Fibroblast of skin of left biceps (primary cell): ENCODE results near the gene ITPRIPL2.
A peak's percentile ranks its signal among the peaks of the same experiment; 100 is the strongest.

Experiments
- DNase-seq, 2 experiments: peaks; one replicate each; pipeline ENCODE4 v3.0.0-alpha.2; 2013; ENCODE audit warnings: low read depth in 2 of 2

The ITPRIPL2 gene

DNA sequence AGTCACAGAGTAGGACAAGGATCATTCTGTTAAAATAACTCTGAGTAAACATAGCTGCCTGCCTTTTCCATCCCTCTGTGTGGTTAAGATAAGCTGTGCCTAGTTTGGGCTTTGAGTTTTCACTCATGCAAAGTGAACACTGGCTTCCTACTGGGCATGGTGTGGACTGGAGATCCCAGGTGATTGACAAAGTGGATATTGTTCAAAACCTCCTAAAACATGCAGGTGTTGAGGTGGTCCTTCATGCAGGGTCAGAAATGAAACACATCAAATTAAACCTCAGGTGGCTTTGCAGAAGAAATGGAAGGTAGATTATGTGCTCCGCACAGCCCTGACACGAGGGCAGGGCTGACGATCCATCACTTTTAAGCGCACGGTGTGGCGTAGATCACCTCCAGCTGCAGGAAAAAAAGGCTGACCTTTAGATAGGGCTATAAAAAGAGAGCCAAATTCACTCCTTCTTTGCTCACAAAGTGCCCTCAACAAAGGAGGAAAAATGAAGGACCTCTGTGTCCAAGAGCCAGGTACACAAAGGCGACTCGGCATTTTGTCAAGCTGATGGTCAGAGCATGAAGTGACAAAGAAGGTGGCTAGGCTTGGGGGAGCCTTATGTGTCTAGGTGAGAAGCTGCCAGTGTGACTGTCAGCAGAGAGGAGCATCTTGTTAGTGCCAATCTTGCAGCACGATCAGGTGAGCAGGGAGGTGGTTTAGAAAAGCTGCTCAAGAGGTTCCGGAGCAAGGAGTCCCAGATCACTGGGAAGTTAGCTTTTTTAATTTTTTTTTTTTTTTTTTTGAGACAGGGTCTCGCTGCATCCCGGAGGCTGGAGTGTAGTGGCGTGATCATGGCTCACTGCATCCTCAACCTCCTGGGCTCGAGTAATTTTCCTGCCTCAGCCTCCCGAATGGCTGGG is 19.9 kb upstream of the ITPRIPL2 start:
- DNase-seq, result no peak

DNA sequence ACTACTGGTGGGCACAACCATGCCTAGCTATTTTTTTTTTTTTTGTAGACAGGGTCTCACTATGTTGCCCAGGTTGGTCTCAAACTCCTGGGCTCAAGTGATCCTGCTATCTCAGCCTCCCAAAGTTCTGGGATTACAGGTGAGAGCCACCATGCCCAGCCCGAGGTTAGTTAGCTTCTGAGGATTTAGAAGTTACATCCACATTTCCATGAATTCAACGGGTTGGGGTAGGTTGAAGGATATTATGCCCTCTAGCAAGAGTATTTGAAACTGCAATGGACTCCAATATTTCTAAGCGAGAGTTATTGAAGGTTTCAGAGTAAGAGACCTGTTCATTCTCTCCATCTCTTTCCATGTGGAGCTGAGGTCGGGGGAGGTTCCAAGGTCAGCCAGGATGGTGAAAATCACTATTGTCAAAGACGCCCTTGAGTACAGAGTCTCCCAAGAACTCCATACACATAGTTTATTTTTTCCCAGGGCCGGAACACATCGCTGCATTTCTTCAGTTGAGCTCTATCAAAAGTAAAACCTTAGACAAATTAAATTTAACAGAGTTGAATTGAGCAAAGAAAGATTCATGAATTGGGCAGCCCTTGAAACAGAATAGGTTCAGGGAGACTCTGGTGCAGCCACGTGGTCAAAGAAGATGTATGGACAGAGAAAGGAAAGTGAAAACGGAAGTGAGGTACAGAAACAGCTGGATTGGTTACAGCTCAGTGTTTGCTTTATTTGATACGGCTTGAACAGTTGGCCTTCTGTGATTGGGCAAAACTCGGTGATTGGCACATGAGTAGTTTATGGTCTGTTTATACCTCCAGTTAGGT is 19.0 kb upstream of the ITPRIPL2 start:
- no peak for DNase-seq

DNA sequence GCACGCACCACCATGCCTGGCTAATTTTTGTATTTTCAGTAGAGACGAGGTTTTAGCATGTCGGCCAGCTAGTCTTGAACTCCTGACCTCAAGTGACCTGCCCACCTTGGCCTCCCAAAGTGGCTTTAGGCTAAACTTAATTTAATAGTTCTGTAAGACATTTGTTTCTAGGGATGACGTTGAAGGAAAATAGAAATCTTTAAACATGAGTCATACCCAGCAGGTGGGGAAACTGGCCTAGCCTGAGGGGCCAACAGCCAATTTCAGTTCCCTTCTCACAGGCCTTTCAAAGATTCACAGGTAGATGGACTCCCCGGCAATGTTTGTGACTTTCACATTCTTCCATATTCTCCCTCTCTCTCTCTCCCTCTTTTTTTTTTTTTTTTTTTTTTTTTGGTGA is 18.1 kb upstream of the ITPRIPL2 start:
- DNase-seq, result no peak

DNA sequence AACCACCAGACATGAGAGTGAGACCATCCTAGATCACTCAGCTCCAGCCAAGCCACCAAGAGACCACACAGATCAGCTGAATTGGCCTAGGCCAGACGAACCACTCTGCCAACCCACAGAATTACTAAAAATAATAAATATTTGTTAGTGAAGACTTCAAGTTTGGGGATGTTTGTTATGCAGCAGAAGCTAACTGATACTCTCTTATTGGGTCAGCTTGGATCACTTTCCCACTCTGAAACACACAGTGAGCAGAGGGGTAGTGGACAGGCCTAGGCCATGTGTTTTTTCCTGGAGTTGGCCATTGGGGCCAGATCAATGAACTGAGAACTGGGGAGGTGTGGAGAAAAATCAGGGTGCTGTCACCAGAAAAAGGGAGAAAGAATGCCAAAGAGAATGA is 15.6 kb upstream of the ITPRIPL2 start:
- DNase-seq, result no peak

DNA sequence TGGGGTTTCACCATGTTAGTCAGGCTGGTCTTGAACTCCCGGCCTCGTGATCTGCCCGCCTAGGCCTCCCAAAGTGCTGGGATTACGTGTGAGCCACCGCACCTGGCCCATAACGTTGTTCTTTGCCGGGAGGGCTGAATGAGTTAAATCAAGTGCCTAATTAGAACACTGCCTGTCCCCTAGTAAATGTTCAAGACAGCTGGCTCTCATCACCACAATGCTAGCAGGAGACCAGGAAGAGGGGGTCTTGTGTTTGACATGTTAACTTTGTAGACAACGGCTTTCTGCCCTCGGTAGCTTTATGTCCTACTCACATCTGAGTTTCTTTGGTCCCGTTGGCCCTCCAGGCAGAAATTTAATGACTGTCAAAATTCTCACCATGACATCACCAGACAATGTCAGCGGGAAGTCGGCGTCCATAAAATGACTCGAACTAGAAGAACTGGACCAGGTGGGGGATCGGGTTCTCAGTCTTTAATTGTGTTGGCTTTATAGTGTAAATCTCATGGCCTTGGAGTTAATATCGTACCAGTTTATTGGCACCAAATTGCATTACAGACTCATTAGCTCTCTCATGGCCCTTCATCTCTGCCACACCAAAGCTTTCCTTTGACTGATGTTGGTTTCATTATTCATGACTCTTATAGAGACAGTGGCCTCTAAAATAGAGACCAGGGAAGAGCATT is 11.4 kb upstream of the ITPRIPL2 start:
- no peak for DNase-seq

DNA sequence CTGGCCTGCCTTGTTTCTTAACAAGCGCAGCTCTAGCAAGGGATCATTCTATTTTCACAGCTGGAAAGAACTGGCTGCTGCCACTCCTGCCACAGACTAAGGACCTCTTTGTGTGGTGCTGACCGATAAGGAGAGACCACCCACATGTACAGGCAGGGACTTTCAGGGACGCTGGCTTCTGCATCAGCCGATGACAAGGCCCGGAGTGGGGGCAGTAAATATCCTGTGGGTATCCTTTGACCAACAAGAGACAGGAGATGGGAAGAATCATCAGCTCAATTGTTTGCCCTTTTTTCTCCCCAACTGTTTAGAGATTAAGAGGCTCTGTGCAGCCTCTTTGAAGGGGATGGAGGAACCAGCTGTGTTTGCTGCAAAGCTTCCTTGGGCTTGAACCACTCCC is 9.2 kb upstream of the ITPRIPL2 start:
- no peak for DNase-seq

DNA sequence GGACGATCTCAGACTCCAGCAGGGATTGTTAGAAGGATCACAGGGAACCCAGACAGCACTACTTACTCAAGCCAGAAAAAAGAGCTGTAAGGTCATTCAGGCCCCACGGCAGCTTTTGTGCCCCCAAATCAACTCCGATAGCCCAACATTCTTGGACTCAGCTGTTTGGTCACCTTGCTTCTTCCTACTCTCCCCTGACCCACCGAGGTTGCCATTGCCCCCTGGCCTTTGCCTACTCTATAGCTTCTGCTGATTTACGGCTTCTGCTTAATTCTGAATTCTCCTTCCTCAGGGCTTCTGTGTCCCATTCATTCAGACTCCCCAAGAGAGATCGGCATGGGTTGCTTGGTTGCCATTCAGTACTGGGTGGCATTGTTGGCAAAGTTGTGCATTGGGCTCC is 8.6 kb upstream of the ITPRIPL2 start:
- no peak for DNase-seq

DNA sequence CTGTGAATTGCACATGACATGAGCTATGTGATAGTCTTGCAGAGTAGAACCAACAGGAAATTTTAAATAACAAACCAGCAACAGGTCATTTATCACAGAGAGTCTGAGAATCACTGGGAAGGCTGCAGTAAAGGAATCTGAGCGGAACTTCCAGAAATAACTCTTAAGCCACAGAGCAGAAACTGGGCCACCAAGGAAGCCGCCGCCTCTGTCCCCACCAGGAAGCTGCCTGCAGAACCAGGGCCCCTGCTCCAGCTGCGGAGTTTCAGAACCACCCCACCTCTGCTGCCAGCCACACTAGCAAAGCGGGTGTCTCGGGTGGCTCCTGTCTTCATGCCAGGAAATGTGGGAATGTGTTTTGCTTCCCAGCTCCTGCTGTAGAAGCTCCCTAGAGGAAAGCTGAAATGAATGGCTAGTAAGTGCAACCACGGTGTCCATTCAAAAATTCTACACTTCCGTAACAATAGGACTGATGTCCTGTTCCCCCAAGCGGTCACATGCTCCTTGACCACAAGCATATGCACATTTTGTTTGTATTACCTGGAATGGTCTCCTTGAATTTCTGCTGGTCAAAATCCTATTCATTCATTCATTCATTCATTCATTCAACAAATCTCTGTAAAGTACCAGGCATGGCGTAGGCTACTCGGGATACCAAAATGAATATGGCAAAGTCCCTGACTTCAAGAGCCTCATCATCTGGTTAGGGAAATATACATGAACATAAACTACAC is 7.7 kb upstream of the ITPRIPL2 start:
- DNase-seq, result no peak

DNA sequence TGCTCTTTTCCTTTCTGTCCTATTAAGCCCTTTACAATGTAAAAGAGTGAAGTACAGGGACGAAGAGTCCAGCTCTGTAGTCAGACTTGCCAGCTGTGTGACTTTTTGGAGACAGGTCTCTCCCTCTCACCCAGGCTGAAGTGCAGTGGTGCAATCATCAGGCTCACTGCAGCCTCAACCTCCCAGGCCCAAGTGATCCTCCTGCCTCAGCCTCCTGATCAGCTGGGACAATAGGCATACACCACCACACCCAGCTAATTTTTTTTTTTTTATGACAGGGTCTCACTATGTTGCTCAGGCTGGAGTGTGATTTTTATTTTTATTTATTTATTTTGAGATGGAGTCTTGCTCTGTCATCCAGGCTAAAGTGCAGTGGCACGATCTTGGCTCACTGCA is 7.1 kb upstream of the ITPRIPL2 start:
- DNase-seq, result no peak

DNA sequence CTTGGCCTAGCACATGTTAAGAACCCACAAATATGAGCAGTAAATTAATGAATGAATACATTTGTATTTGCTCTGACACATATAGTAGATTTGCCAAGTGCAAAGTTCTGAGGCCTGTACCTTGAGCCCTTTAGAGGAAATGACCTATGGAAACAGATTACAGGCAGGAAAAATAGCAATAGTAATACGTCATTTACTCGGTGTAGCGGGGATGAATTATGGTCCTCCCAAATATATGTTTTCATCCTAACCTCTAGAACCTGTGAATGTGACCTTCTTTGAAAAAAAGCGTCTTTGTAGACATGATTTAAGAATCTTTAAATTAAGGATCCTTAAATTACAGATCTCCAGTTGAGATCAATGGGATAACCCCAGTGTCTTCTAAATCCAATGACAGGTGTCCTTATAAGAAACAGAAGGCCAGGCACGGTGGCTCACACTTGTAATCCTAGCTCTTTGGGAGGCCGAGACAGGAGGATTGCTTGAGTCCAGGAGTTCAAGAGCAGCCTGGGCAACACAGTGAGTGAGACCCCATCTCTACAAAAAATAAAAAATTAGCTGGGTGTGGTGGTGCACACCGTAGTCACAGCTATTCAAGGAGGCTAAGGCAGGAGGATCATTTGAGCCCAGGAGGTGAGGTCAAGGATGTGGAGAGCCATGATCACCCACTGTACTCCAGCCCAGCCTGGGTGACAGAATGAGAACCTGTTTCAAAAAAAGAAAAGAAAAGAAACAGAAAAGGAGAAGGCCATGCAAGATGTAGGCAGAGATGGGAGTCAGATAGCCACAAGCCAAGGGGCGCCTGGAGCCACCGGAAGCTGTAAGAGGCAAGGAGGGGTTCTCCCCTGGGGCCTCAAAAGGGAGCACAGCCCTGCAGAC is 5.1 kb upstream of the ITPRIPL2 start:
- no peak for DNase-seq

DNA sequence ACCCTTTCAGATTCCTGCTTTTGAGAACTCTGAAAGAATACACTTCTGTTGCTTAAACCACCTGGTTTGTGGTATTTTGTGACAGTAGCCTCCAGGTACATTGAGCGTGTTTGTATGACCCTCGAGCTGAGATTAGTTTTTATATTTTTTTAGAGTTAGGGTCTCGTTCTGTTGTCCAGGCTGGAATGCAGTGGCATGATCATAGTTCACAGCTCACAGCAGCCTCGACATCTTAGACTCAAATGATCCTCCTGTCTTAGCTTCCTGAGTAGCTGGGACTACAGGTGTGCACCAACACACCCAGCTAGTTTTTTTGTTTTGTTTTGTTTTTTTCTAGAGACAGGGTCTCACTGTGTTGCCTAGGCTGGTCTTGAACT is 4.5 kb upstream of the ITPRIPL2 start:
- DNase-seq, result no peak

DNA sequence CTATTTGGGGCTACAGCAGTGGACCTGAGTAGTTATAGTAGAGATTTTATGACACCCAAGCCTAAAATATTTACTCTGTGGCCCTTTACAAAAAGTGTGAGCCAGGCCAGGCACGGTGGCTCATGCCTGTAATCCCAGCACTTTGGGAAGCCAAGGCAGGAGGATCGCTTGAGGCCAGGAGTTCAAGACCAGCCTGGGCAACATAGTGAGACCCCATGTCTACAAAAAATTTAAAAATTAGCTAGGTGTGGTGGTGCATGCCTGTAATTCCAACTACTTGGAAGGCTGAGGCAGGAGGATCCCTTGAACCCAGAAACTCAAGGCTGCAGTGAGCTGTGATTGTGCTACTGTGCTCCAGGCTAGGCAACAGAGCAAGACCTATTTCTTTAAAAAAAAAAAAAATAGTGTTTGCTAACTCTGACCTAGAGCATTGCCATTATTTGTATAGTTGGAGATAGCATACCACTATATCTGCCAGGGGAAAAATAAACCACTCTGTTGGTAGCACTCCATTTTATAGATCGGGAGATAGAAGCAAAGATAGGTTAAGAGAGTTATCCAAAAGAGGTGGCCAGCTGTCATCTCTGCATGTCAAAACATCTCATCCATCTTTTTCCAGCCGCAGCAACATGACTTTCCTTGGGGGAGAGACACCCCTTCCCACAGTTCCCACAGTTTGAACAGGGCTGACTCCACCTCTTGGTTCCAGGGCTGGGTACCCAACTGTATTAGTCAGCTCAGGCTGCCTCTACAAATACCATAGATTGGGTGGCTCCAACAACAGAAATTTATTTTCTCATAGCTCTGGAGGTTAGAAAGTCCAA is 3.0 kb upstream of the ITPRIPL2 start:
- no peak for DNase-seq

DNA sequence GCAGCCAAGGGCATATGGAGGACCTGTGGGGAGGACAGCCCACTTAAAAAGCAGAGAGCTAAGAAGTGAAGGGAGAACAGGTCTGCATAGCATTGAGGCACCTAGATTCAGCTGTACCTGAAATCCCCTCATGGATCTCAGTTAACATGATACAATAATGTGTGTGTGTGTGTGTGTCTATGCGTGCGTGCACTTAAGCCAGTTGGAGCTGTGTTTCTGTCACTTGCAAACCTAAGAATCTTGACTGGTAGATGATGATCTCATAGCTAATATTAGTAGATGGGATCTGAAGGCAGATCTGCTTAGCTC is 1.7 kb upstream of the ITPRIPL2 start:
- DNase-seq, result no peak

DNA sequence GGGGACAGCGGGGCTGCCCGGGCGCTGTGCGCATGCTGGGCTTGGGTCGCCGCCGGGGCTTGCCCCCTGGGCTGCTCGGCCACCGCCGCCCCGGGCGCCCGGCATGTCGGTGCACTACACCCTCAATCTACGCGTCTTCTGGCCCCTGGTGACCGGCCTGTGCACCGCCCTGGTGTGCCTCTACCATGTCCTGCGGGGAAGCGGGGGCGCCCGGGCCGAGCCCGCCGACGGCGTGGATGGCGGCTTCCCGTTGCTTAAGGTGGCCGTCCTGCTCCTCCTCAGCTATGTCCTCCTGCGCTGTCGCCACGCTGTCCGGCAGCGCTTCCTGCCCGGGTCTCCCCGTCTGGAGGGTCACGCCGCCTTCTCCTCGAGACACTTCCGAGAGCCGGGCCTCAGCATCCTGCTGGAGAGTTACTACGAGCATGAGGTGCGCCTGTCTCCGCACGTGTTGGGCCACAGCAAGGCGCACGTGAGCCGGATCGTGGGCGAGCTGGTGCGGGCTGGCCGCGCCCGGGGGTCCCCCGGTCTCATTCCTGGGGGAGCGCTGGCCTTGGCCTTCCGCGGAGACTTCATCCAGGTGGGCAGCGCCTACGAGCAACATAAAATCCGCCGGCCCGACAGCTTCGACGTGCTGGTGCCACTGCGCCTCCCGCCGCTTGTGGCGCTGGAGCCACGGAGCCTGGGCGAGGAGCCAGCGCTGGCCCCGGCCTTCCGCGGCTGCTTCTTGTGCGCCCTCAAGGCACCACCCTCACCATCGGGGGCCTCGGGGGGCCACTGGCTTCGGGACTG is 789 bp downstream of the ITPRIPL2 start:
- no peak for DNase-seq

DNA sequence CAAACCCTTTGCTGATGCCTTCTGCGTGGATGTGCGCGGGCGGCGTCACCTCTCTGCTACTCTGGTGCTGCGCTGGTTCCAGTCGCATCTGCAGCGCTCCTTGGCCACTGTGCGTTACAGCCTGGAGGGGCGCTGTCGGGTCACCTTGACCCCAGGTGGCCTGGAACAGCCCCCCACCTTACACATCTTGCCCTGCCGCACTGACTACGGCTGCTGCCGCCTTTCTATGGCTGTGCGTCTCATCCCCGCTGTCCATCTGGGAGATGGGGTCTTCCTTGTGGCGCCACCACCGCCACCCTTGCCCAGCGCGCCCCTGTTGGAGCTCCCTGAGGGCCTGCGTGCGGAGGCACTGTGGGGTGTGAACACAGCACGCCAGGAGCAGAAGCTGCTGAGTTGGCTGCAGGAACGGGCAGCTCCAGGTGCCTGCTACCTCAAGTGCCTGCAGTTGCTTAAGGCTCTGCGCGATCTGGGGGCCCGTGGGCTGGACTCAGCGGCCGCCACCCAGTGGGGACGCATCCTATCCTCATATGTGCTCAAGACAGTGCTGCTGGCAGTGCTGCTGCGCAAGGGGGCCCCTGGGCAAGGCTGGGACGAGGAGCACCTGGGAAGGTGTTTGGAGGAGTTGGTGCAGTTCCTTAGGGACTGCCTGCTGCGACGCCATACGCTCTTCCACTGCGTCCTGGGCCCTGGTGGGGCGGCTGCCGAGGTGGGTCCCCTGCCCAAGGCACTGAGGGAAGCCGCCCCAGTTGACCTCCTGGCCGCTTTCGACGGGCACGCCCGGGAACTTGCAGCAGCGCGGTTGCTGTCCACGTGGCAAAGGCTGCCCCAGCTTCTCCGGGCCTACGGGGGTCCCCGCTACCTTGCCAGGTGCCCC is 1.6 kb downstream of the ITPRIPL2 start:
- no peak for DNase-seq

DNA sequence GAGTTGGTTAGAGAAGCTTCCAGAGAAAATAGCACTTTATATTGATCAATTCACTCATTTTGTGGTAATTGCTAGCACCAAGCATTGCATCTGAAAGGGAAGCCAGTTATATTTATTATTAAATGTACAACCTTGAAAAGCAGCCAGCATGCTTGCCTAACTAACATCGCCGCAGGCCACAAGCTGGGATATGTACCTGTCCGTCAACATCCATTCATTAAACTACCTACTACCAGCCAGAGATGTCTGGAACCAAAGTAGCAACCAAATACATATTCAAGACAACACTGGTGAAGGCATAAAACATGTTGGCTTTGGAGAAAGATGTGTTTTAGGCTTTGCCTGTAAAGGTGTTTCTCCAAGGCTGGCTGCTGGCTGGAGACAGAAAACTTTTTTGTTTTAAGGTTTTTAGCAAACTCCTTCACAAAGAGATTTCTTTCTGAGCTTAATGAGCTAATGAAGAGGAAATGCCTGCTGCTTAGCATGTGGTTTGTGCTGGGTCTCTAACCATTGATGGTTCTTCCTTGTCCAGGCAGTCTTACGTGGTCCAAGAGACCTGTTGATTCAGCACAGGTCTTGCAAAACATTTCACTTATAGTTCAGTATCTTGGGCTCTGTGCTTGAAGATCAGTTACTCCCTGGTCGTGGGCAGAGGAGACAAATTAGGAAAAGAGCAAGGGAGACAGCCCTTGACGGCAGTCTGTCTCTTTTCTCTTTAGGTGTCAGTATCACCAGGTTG is 3.1 kb downstream of the ITPRIPL2 start:
- DNase-seq, result no peak

DNA sequence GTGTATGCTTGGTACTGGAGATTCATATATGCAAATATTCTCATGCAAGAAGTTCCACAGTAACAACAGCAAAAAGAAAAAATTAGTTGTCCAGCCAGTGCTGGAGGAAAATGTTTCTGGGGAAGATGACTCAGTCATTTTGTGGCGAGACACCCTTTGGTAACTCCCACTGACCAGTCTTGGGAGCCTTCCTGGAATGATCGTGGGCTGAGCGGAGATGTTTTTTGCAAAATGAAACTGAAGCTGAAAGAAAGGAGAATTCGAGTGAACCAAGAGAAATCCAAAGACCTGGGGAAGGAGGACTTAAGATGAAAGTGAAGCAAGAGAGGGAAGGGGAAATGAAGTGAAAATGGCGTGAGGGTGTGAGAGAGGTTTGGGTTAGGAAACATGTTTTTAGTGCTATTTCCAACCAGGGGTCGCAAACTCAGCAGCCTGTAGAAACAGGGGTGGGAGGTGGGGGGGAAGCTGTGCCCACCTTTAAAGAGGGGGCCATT is 5.2 kb downstream of the ITPRIPL2 start:
- peak; percentile 59 to 63 for DNase-seq
